Gastroesophageal sphincter (tissue), 3 donors: ENCODE measurements around the gene MAPK9.

Source experiments
- POLR2A ChIP-seq, 2 donors: fragments of 450-650 bp; IDR thresholded peaks; one replicate each; pipeline ENCODE4 v1.6.1; 2017; ENCODE audit warnings: antibody characterized with exemption in 2 of 2, mild to moderate bottlenecking in 2 of 2, moderate library complexity in 1 of 2
- TF ChIP-seq, protein P1 (sequence below), 4 experiments: fragments of 200-600 bp in 2 of 4; fragments of 450-650 bp in 2 of 4; sonication (generic) in 1 of 4; IDR thresholded peaks; one replicate each; pipeline ENCODE4 v1.5.1; 2017 to 2019; ENCODE audit warnings: antibody characterized with exemption in 4 of 4, mild to moderate bottlenecking in 2 of 4, moderate library complexity in 2 of 4

- TF ChIP-seq, protein P1, sequence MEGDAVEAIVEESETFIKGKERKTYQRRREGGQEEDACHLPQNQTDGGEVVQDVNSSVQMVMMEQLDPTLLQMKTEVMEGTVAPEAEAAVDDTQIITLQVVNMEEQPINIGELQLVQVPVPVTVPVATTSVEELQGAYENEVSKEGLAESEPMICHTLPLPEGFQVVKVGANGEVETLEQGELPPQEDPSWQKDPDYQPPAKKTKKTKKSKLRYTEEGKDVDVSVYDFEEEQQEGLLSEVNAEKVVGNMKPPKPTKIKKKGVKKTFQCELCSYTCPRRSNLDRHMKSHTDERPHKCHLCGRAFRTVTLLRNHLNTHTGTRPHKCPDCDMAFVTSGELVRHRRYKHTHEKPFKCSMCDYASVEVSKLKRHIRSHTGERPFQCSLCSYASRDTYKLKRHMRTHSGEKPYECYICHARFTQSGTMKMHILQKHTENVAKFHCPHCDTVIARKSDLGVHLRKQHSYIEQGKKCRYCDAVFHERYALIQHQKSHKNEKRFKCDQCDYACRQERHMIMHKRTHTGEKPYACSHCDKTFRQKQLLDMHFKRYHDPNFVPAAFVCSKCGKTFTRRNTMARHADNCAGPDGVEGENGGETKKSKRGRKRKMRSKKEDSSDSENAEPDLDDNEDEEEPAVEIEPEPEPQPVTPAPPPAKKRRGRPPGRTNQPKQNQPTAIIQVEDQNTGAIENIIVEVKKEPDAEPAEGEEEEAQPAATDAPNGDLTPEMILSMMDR (IDR thresholded peaks at IDR 0.05) = no peak
- TF ChIP-seq POLR2A (IDR thresholded peaks at IDR 0.05) = no peak
Measured at GRCh38 chr5:180233729-180234128, 58.2 kb downstream of the MAPK9 start.
